Measurements from ENCODE around the gene SIRPB2. TPM values are rescaled to one million over a fixed set of nuclear protein-coding genes. Genes with fewer than 3 reads are reported as not detected.

SIRPB2 gene
- total RNA-seq, 1 donor from 2014 or later = not detected

DNA sequence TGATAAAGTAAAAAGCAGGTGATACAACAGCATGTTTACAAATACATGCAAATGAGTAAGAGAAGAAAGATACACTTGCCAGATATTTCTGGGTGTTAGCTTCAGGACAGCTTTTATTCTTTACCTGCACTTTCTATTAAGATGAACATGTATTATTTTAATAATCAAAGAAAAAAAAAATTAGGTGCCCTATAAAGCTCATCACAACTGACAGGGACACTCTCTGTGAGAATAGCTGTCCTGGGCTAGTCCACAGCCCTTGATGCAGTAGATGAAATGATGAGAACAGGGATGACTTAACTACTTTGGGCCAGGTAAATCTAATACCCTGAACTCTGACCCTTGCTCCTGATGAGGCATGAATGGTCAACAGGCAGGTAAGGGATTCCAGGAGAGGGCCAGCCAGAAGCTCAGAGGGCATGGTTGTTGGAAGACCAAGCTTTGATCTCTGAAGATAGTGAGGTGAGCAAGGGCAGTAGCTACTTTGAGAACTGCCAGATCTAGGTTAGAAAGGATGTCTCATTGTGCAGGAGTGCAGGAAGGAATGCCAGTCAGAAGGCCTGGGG lies 40.2 kb downstream of the SIRPB2 start:
- no peak for DNase-seq (ENCODE audit: low read depth)
- Histone ChIP-seq H3K4me3 (ENCODE audit: low read depth, low read length) (no peak overlapping the region), H3K27me3 (ENCODE audit: control insufficient read depth, insufficient read depth, low read length) (no peaks in the 10 kb centered on the region), H3K36me3 (ENCODE audit: control insufficient read depth, insufficient read depth, low read length) (peaks cover 14% of the 10 kb centered on the region)
- TF ChIP-seq, protein P1, sequence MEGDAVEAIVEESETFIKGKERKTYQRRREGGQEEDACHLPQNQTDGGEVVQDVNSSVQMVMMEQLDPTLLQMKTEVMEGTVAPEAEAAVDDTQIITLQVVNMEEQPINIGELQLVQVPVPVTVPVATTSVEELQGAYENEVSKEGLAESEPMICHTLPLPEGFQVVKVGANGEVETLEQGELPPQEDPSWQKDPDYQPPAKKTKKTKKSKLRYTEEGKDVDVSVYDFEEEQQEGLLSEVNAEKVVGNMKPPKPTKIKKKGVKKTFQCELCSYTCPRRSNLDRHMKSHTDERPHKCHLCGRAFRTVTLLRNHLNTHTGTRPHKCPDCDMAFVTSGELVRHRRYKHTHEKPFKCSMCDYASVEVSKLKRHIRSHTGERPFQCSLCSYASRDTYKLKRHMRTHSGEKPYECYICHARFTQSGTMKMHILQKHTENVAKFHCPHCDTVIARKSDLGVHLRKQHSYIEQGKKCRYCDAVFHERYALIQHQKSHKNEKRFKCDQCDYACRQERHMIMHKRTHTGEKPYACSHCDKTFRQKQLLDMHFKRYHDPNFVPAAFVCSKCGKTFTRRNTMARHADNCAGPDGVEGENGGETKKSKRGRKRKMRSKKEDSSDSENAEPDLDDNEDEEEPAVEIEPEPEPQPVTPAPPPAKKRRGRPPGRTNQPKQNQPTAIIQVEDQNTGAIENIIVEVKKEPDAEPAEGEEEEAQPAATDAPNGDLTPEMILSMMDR (IDR thresholded peaks at IDR 0.05; ENCODE audit: insufficient read depth, low read length, poor library complexity, severe bottlenecking) = no peak

DNA sequence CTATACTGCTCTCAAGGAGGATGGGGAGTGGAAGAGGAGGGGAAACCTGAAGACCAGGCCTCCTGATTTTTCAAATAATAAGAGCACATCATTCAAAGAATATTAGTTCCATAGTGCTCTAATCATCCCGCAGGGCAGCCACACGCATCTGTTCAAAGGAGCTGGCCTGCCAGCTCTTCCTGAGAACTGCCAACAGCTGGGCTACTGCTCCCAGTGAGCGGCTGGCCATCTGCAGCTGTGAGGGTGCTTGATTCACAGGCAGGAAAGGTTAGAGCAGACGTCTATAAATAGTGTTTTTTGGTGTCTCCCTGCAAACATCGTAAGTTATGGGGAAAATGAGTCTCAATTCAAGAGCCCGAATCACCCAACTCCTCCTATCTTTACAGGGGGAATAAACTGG lies 41.9 kb downstream of the SIRPB2 start:
- TF ChIP-seq, protein P1 (IDR thresholded peaks at IDR 0.05; ENCODE audit: insufficient read depth, low read length, poor library complexity, severe bottlenecking) = no peak
- no peak overlapping the region for H3K4me3 ChIP-seq (ENCODE audit: low read depth, low read length)
- no peak for DNase-seq (ENCODE audit: low read depth)
- H3K36me3 ChIP-seq (ENCODE audit: control insufficient read depth, insufficient read depth, low read length) = peaks cover 12% of the 10 kb centered on the region
- no peaks in the 10 kb centered on the region for H3K27me3 ChIP-seq (ENCODE audit: control insufficient read depth, insufficient read depth, low read length)

DNA sequence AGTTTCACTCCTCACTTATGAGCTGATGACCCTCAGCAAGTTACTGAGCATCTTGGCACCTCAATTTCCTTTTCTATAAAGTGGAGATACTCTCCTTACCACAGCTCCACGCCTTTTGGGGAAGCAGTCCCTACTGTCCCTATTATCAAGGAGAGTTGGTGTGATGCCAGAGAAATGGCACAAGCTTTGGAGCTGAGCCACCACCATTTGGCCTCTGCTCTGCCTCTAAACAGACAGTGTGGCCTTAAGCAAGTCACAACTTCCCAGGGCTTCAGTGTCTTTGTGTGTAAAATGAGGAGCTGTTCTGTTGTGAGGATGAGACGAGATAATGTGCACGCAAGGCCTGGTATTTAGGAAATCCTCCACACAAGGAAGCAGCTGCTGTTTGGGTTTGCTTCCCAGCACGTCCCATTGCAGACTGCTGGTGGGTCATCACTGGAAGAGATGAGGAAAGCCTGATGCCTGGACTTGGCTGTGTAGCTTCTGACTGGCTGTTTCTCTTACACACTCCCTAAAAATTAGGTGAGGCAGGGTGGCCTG lies 43.1 kb downstream of the SIRPB2 start:
- TF ChIP-seq, protein P1 (IDR thresholded peaks at IDR 0.05; ENCODE audit: insufficient read depth, low read length, poor library complexity, severe bottlenecking) = no peak
- Histone ChIP-seq H3K36me3 (ENCODE audit: control insufficient read depth, insufficient read depth, low read length) (peaks cover 13% of the 10 kb centered on the region), H3K4me3 (ENCODE audit: low read depth, low read length) (no peak overlapping the region), H3K27me3 (ENCODE audit: control insufficient read depth, insufficient read depth, low read length) (no peaks in the 10 kb centered on the region)
- no peak for DNase-seq (ENCODE audit: low read depth)

DNA sequence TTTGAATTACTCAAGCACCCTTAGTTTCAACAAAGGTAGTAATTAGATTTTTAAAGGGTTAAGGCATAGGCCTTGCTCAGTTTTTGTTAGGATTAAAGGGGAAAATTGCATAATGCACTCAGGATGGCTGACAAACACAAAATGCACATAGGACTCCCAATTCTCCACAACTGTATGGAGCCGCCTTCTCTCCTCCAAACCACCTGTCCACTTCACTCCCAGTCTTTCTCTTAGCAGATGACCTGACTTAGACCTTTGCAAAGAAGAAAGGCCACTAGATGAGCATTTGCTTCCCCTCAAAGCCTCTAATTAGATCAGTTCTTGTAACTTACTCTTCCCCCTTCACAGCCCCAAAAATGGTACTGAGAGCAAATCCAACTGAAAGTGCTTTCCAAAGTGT lies 44.7 kb downstream of the SIRPB2 start:
- no peaks in the 10 kb centered on the region for H3K27me3 ChIP-seq (ENCODE audit: control insufficient read depth, insufficient read depth, low read length)
- TF ChIP-seq, protein P1 (IDR thresholded peaks at IDR 0.05; ENCODE audit: insufficient read depth, low read length, poor library complexity, severe bottlenecking) = no peak
- H3K36me3 ChIP-seq (ENCODE audit: control insufficient read depth, insufficient read depth, low read length) = peaks cover 6% of the 10 kb centered on the region
- no peak overlapping the region for H3K4me3 ChIP-seq (ENCODE audit: low read depth, low read length)
- no peak for DNase-seq (ENCODE audit: low read depth)

DNA sequence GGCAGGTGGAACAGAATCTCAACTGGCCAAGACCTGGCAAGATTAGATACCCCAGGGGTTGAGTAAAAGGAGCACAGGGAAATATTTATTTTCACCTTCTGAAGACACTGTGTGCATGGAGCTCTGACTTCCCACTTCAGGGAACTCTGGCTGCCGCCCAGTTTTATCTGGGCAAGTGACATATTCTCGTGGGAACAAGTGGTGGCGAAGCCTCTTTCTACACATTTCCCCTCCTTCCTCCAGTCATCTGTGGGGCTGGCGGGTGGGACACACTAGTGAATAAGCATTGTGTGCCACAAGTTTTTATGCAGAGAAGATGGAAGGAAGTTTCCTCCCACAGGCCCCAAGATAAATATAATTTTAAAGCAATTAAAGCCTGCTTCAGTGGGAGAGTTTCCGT lies 48.1 kb downstream of the SIRPB2 start:
- DNase-seq (ENCODE audit: low read depth) = no peak
- TF ChIP-seq, protein P1 (IDR thresholded peaks at IDR 0.05; ENCODE audit: insufficient read depth, low read length, poor library complexity, severe bottlenecking) = no peak
- Histone ChIP-seq H3K36me3 (ENCODE audit: control insufficient read depth, insufficient read depth, low read length) (peaks cover 3% of the 10 kb centered on the region), H3K27me3 (ENCODE audit: control insufficient read depth, insufficient read depth, low read length) (no peaks in the 10 kb centered on the region), H3K4me3 (ENCODE audit: low read depth, low read length) (no peak overlapping the region)

DNA sequence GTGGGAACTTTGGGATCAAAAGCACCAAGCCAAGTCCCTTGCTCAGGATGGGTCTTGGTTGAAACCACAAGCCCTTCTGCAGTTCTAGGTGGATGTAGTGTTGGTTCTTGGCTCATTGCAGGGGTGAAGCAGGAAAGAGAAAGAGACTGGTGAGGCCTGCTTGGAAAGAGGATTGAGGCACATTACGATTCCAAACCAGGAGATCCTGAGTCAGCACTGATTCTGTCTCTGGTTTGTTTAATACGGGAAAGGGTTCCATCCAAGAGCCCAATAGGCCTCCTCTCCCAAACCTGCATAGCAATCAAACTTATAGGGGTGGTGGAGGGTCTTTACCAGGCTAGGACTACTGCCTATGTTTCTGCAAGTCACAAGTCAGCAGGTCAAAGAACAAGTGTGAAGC lies 48.9 kb downstream of the SIRPB2 start:
- Histone ChIP-seq H3K27me3 (ENCODE audit: control insufficient read depth, insufficient read depth, low read length) (no peaks in the 10 kb centered on the region), H3K4me3 (ENCODE audit: low read depth, low read length) (no peak overlapping the region), H3K36me3 (ENCODE audit: control insufficient read depth, insufficient read depth, low read length) (peaks cover 3% of the 10 kb centered on the region)
- DNase-seq (ENCODE audit: low read depth) = no peak
- TF ChIP-seq, protein P1 (IDR thresholded peaks at IDR 0.05; ENCODE audit: insufficient read depth, low read length, poor library complexity, severe bottlenecking) = no peak
